Measurements from ENCODE around the gene FOXP1. TPM values are rescaled to one million over a fixed set of nuclear protein-coding genes. Genes with fewer than 3 reads are reported as not detected.

The FOXP1 gene
- total and polyA plus RNA-seq, 12 donors: 4.8 to 56.0 (median 43.8) TPM

- Histone ChIP-seq H3K27ac (no peak overlapping the region), H3K9me3 (no peaks in the 10 kb centered on the region), H3K36me3 (peaks cover 0 to 9% (median 0%) of the 10 kb centered on the region in 9 donors), H3K4me3 (no peak overlapping the region), H3K4me1 (peaks cover 0 to 12% (median 0%) of the 10 kb centered on the region in 9 donors), H3K27me3 (no peaks in the 10 kb centered on the region)
- intact Hi-C loops (cut with DNase I): no loop called here
- no peak for DNase-seq
- no peak for ATAC-seq
- no peak for TF ChIP-seq CTCF (IDR thresholded peaks at IDR 0.05)
- 85 to 88% methylated on average over 4 of the region's 4 CpGs for WGBS, 2 donors
These were observed 23.9 kb downstream of the FOXP1 start for GRCh38 chr3:71559578-71560162.

- 95 to 99% methylated on average over 3 of the region's 3 CpGs for WGBS, 2 donors
- H3K27me3 ChIP-seq: no peaks in the 10 kb centered on the region
- H3K36me3 ChIP-seq: peaks cover 0 to 9% (median 0%) of the 10 kb centered on the region in 9 donors
- intact Hi-C loops (cut with DNase I): no loop called here
- H3K9me3 ChIP-seq: no peaks in the 10 kb centered on the region
- no peak for DNase-seq
- no peak for ATAC-seq
- no peak overlapping the region for H3K27ac ChIP-seq
- peaks cover 0 to 12% (median 0%) of the 10 kb centered on the region in 9 donors for H3K4me1 ChIP-seq
- no peak overlapping the region for H3K4me3 ChIP-seq
- TF ChIP-seq CTCF (IDR thresholded peaks at IDR 0.05): no peak
These were observed 24.5 kb downstream of the FOXP1 start for GRCh38 chr3:71559021-71559420.

- intact Hi-C loops (cut with DNase I): no loop called here
- ATAC-seq (no peak), DNase-seq (no peak)
- Histone ChIP-seq H3K4me3 (no peak overlapping the region), H3K27ac (no peak overlapping the region), H3K27me3 (no peaks in the 10 kb centered on the region), H3K36me3 (no peaks in the 10 kb centered on the region), H3K9me3 (no peaks in the 10 kb centered on the region), H3K4me1 (peaks cover 0 to 15% (median 0%) of the 10 kb centered on the region in 9 donors)
- no peak for TF ChIP-seq CTCF (IDR thresholded peaks at IDR 0.05)
- 91 to 97% methylated on average over 1 of the region's 1 CpG for WGBS, 2 donors
These were observed 28.9 kb downstream of the FOXP1 start for GRCh38 chr3:71554649-71555048.

GRCh38 chr3:71551311-71551919 is 32.1 kb downstream of the FOXP1 start:
- intact Hi-C loops (cut with DNase I): no loop called here

More at GRCh38 chr3:71551311-71551919, 32.1 kb downstream of the FOXP1 start:
- WGBS, 2 donors: 84 to 85% methylated on average over 3 of the region's 3 CpGs
- Histone ChIP-seq H3K36me3 (no peaks in the 10 kb centered on the region), H3K4me3 (no peak overlapping the region), H3K9me3 (no peaks in the 10 kb centered on the region), H3K27ac (no peak overlapping the region), H3K4me1 (peaks cover 0 to 34% (median 0%) of the 10 kb centered on the region in 9 donors), H3K27me3 (no peaks in the 10 kb centered on the region)
- ATAC-seq (no peak), DNase-seq (no peak)
- TF ChIP-seq CTCF (IDR thresholded peaks at IDR 0.05): no peak

Measured in heart right ventricle (tissue), 16 donors.